AG04449 (cell line): Measurements from ENCODE around the gene BMP7.

ENCODE experiments used
- CTCF ChIA-PET: fragments of 350-600 bp; formaldehyde crosslinking; extraction: SDS; loops from one replicate; lab custom pipeline; 2021; ENCODE audit warnings: antibody characterized with exemption; lab: Yijun Ruan, JAX
- POLR2A ChIA-PET: fragments of 400-600, 350-600 bp; formaldehyde crosslinking; extraction: SDS; loops from one replicate; lab custom pipeline; 2020; ENCODE audit warnings: antibody characterized with exemption, inconsistent platforms; lab: Yijun Ruan, JAX
- DNase-seq: peaks from one replicate; pipeline ENCODE4 v3.0.0-alpha.2; 2010; ENCODE audit warnings: low read depth, low spot score
- H3K4me3 ChIP-seq: 2 replicates; pipeline ENCODE4 v1.5.1; 2011; ENCODE audit warnings: low read depth, mild to moderate bottlenecking, control low read depth, low read length
- TF ChIP-seq, protein P1 (sequence below): IDR thresholded peaks from one replicate; pipeline ENCODE4 v1.5.1; 2011; ENCODE audit warnings: mild to moderate bottlenecking, moderate library complexity, low read length, control low read depth, inconsistent platforms; ENCODE audit not compliant: insufficient read depth; ENCODE audit errors: missing control alignments

The BMP7 gene

DNA sequence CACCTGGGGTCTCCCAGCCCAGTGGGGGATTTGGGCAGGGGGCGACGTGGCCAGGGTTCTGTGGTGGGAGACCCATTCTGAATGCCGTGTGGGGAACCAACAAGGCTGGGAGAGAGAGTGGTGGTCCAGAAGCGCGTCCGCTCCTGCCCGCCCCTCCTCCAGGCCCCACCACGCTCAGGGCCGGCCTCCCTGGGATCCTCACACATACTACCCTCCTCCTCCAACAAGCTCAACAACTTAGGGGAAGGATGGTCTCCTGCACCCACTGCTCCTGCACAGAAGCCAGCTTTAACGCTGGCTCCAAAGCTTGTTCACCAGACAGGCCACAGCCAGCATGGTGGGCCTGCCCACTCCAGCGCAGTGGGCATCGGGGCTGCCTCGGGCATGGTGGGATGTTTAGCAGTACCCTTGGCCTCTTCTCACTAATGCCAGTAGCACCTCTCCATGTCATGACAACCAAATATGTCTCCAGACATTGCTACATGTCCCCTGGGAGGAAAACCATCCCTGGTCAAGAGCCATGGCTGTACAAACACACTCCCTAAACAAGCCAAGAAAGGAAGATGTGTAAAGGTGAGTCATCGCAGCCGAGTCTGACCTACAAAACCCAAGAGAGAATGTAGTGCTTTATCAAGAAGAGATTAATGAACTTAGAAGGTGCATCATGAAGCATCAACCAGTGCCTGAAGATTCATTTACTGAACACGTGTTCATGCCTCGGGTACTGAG is 75.7 kb downstream of the BMP7 start:
- TF ChIP-seq, protein P1, sequence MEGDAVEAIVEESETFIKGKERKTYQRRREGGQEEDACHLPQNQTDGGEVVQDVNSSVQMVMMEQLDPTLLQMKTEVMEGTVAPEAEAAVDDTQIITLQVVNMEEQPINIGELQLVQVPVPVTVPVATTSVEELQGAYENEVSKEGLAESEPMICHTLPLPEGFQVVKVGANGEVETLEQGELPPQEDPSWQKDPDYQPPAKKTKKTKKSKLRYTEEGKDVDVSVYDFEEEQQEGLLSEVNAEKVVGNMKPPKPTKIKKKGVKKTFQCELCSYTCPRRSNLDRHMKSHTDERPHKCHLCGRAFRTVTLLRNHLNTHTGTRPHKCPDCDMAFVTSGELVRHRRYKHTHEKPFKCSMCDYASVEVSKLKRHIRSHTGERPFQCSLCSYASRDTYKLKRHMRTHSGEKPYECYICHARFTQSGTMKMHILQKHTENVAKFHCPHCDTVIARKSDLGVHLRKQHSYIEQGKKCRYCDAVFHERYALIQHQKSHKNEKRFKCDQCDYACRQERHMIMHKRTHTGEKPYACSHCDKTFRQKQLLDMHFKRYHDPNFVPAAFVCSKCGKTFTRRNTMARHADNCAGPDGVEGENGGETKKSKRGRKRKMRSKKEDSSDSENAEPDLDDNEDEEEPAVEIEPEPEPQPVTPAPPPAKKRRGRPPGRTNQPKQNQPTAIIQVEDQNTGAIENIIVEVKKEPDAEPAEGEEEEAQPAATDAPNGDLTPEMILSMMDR: no peak
- POLR2A ChIA-PET: no interaction called here
- CTCF ChIA-PET: no interaction called here
- DNase-seq: no peak
- H3K4me3 ChIP-seq: no peak overlapping the region

DNA sequence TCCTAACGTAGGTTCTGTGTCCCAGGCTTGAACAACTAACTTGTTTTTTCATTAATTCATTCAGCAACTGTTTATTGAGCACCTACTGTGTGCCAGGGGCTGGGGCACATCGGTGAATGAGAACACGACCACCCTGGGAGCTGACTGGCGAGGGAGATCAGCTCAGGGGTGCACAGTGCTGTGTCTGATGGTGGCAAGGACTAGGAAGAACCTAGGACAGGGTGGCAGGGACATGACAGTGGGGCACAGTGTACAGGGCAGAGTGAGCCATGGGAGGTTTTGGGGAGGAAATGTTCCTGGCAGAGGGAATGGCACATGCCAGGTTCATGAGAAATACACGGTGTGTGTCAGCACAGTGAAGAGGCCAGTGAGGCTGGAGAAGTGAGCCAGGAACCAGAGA is 76.7 kb downstream of the BMP7 start:
- TF ChIP-seq, protein P1: no peak
- ChIA-PET CTCF (no interaction called here), POLR2A (no interaction called here)
- H3K4me3 ChIP-seq: no peak overlapping the region
- no peak for DNase-seq

DNA sequence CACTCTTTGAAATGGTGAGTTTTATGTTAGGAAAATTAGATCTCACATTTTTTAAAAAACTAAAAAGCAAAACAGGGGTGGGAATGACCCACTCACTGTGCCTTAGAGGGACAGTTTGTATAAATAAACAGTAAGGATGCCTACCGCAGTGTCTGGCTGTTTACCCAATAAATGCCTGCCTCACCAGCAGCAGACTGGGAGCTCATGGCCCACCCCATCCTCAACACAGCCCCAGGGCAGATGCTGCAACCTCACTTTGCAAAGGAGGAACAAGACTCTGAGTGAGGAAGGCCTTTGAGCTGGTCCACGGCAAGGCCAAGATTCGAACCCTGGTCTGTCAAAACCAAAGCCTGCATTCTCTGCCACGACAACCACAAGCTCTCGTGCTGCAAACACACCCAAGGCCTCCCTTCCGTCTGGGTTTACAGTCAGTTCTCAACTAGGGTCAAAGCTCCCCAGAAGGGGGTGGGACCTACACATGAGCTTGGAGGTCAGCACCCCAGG is 77.8 kb downstream of the BMP7 start:
- CTCF ChIA-PET: no interaction called here
- H3K4me3 ChIP-seq: no peak overlapping the region
- DNase-seq: no peak
- TF ChIP-seq, protein P1: no peak
- POLR2A ChIA-PET: no interaction called here

DNA sequence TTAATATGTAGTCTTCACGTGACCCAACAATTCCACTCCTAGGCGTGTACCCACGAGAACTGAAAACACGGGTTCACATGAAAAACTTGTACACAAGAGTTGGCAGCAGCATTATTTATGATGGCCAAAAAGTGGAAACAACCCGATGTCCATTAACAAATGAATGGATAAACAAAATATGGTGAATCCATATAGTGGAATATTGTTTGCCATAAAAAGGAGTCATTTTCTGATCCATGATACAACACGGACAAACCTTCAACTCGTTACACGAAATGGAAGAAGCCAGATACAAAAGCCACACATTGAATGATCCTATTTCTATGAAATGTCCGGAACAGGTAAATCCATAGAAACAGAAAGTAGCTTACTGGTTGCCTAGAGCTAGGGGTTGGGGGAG is 78.4 kb downstream of the BMP7 start:
- H3K4me3 ChIP-seq: no peak overlapping the region
- TF ChIP-seq, protein P1: no peak
- CTCF ChIA-PET: no interaction called here
- POLR2A ChIA-PET: no interaction called here
- DNase-seq: no peak

DNA sequence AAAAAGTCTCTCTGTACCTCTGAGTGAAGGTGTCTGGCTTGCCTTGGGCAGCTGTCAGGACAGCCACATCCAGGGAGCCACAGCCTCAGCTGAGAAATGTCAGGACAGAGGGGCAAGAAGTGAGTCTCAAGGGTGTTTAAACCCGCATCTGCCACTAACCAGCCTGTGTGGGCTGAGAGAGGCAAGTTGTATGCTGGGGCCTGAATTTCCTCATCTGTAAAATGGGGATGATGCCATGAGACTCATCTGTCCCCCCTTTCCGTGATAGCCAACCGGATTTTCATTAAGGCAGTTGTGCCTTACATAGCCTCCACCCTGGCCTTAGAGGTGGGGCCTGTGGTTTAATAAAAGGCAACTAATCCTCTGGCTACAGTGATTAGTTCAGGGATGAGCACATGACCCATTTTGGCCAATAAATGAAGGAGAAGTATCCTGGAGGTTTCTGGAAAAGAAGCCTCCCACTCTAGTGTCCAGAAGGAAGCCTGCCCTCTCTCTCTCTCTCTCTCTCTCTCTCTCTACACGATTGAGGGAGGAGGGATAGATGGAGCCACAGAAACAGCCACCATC is 79.3 kb downstream of the BMP7 start:
- H3K4me3 ChIP-seq: no peak overlapping the region
- POLR2A ChIA-PET: no interaction called here
- TF ChIP-seq, protein P1: no peak
- CTCF ChIA-PET: no interaction called here
- DNase-seq: no peak

DNA sequence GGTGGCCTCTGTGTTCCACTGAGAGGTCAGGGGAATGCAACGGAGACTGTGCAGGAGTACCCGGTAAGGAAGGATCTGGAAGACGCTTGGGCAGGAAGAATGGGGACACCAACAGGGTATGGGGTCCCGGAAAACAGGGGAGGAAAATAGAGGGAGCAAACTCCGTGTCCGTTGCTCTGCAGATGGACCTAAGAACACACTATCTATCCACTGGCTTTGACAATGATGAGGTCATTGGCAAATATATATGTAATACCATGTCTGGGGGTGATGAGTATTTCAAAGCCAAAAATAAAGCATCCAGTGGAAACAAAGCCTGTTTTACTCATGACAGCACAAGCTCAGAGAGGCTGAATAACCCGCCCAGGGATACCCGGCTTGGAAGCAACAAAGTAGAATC is 80.2 kb downstream of the BMP7 start:
- TF ChIP-seq, protein P1: no peak
- ChIA-PET CTCF (no interaction called here), POLR2A (no interaction called here)
- DNase-seq: no peak
- no peak overlapping the region for H3K4me3 ChIP-seq
